Measurements from ENCODE around the gene MYO3B. TPM values are rescaled to one million over a fixed set of nuclear protein-coding genes. Genes with fewer than 3 reads are reported as not detected.

The MYO3B gene
- polyA plus RNA-seq, 1 of the 3 experiments (the other 2 are of a cell fraction): not detected

GRCh38 chr2:170446078-170446477 is 268.1 kb downstream of the MYO3B start:
- no peak overlapping the region for H3K4me2 ChIP-seq
- DNase-seq: no peak
- ChIA-PET POLR2A (no interaction called here), CTCF (interaction anchor here (1.4 kb wide), 1 partner anchor 37 kb away, joined by 3 read pairs; no protein-coding TSS in a partner anchor)
- H3K27ac ChIP-seq (ENCODE audit: low read depth in 2 of 2, low read length in 1 of 2): no peak overlapping the region
- H2AFZ ChIP-seq (ENCODE audit: low read depth): no peak overlapping the region
- no peak overlapping the region for H3K4me3 ChIP-seq (ENCODE audit: low read depth in 2 of 2, low read length in 1 of 2)
- H3F3A ChIP-seq (replicated peaks; ENCODE audit: insufficient read depth): no peaks in the 10 kb centered on the region
- 55% methylated on average over 3 of the region's 3 CpGs for WGBS (ENCODE audit: low lambda C conversion rate)
- H3K9ac ChIP-seq: no peak overlapping the region
- H3K79me2 ChIP-seq (ENCODE audit: insufficient read depth): no peaks in the 10 kb centered on the region
- H3K36me3 ChIP-seq (replicated peaks in 1 of 2; ENCODE audit: control insufficient read depth in 1 of 2, insufficient read depth in 2 of 2, low read length in 1 of 2): no peaks in the 10 kb centered on the region
- no peaks in the 10 kb centered on the region for H3K27me3 ChIP-seq (ENCODE audit: insufficient read depth)
- no peaks in the 10 kb centered on the region for H3K9me3 ChIP-seq
- H3K4me1 ChIP-seq (ENCODE audit: control insufficient read depth in 1 of 2, insufficient read depth in 2 of 2, low read depth in 1 of 2, low read length in 1 of 2): no peaks in the 10 kb centered on the region
- no peaks in the 10 kb centered on the region for H3K9me2 ChIP-seq
- no peaks in the 10 kb centered on the region for H4K20me1 ChIP-seq (ENCODE audit: insufficient read depth)
- no peak for TF ChIP-seq SIN3A (IDR thresholded peaks at IDR 0.05; ENCODE audit: borderline replicate concordance, low read depth, low read length)
- TF ChIP-seq USF2 (IDR thresholded peaks at IDR 0.05; ENCODE audit: borderline replicate concordance, low read depth, low read length): no peak
- TF ChIP-seq NRF1 (IDR thresholded peaks at IDR 0.05; ENCODE audit: low read depth, low read length): no peak
- no peak for TF ChIP-seq REST (IDR thresholded peaks at IDR 0.05; ENCODE audit: low read depth, low read length)
- TF ChIP-seq CHD2 (IDR thresholded peaks at IDR 0.05; ENCODE audit: low read length, partially characterized antibody): no peak
- no peak for TF ChIP-seq GATA2 (CRISPR knock-in tag; IDR thresholded peaks at IDR 0.05)
- TF ChIP-seq MAX (IDR thresholded peaks at IDR 0.05; ENCODE audit: low read depth): no peak
- no peak for TF ChIP-seq IRF3 (IDR thresholded peaks at IDR 0.05; ENCODE audit: low read depth, low read length)
- no peak for TF ChIP-seq YY1 (IDR thresholded peaks at IDR 0.05; ENCODE audit: low read depth)
- no peak for TF ChIP-seq FOSL2 (IDR thresholded peaks at IDR 0.05; ENCODE audit: borderline replicate concordance, low read depth)
- no peak for TF ChIP-seq ELF1 (IDR thresholded peaks at IDR 0.05)
- TF ChIP-seq RFX5 (IDR thresholded peaks at IDR 0.05; ENCODE audit: low read length): no peak
- TF ChIP-seq NFIC (IDR thresholded peaks at IDR 0.05; ENCODE audit: borderline replicate concordance): no peak
- no peak for TF ChIP-seq RCOR1 (IDR thresholded peaks at IDR 0.05; ENCODE audit: low read length)

Measured in SK-N-SH (cell line).